ENCODE measurements around the gene ZNG1A.
"Not testable (repeated sequence)": the region's sequence is repeated elsewhere in the genome, so short reads cannot be mapped to it uniquely, and the experiment has no call there.

The ZNG1A gene

DNA sequence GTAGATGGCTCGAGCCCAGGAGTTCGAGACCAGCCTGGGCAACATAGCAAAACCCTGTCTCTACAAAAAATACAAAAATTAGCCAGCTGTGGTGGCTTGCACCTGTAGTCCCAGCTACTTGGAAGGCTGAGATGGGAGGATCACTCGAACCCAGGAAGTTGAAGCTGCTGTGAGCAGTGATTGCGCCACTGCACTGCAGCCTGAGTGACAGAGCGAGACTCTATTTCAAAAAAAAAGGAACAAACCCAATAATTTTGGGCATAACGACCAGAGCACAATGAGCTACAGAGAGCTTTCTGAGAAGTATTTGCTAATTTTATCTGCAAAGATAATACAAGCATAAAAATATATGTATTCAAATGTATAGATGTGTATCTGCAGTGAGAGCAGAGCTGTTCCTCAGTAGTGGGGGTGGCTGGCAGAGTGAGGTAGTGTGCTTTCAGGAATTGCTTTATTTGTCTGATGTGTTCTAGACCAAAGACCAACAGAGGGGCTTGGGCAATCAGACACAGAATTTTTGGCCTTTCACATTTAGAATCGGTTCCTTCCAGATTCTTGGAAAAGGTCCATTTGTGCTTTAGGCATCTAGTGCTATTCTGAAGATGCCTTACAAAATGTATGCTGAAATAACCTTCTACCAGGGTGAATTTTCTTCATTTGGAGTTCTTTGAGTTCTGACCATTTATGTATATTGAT is 41.0 kb upstream of the ZNG1A start:
- ChIA-PET POLR2A (no interaction called here), CTCF (no interaction called here)
- TF ChIP-seq CTCF (IDR thresholded peaks at IDR 0.05; ENCODE audit: insufficient read depth, low read length, missing control alignments), result no peak
- no peak for DNase-seq (ENCODE audit: low read depth, low spot score)
- H3K4me3 ChIP-seq (ENCODE audit: low read depth, low read length), result no peak overlapping the region

GRCh38 chr9:219036-219435 is 40.2 kb upstream of the ZNG1A start:
- DNase-seq (ENCODE audit: low read depth, low spot score); POLR2A ChIA-PET; H3K4me3 ChIP-seq (ENCODE audit: low read depth, low read length); CTCF ChIA-PET: not testable (repeated sequence)

DNA sequence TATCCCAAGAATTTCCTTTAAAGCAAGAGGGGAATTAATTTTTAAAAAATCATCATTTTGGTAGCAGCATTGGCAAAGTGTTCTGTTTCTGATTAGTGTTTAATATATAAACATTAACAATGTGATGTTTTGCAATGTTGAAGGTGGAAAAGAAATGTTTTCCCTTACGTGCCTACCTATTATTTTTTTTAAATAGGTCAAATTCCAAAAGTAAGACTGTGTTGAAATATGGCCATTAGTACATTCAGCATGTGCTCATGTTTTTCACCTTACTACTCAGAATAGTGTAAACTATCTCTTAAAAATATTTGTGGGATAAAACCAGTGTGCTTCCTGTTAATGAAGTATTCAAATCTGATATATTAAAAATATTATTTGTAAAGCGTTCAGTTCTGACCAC is 39.1 kb upstream of the ZNG1A start:
- ChIA-PET POLR2A (no interaction called here), CTCF (no interaction called here)
- DNase-seq (ENCODE audit: low read depth, low spot score), result no peak
- no peak overlapping the region for H3K4me3 ChIP-seq (ENCODE audit: low read depth, low read length)
- no peak for TF ChIP-seq CTCF (IDR thresholded peaks at IDR 0.05; ENCODE audit: insufficient read depth, low read length, missing control alignments)

DNA sequence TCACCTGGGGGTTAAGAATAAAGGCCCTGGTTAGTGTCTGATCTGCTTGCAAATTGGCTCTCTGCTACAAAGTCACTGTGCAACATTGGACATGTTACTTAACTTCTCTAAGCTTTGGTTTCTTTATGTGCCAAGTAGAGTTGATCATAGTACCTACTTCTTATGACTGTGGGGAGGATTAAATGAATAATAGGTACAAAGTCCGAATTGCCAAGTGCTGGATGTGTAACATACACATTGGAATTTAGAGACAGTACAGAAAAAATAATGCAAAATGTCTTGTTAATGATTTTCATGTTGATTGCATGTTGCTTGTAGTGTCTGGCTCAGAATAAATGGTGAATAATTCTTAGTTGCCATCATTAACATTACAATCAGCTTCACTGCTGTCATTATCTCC is 38.0 kb upstream of the ZNG1A start:
- no peak for TF ChIP-seq CTCF (IDR thresholded peaks at IDR 0.05; ENCODE audit: insufficient read depth, low read length, missing control alignments)
- POLR2A ChIA-PET, result no interaction called here

GRCh38 chr9:215631-216155 is 36.8 kb upstream of the ZNG1A start:
- ChIA-PET CTCF (no interaction called here), POLR2A (no interaction called here)
- H3K4me3 ChIP-seq (ENCODE audit: low read depth, low read length), result no peak overlapping the region
- no peak for DNase-seq (ENCODE audit: low read depth, low spot score)
- TF ChIP-seq CTCF (IDR thresholded peaks at IDR 0.05; ENCODE audit: insufficient read depth, low read length, missing control alignments), result no peak

More for the DNA sequence above, 38.0 kb upstream of the ZNG1A start:
- no peak for DNase-seq (ENCODE audit: low read depth, low spot score)
- CTCF ChIA-PET, result no interaction called here
- H3K4me3 ChIP-seq (ENCODE audit: low read depth, low read length), result no peak overlapping the region

DNA sequence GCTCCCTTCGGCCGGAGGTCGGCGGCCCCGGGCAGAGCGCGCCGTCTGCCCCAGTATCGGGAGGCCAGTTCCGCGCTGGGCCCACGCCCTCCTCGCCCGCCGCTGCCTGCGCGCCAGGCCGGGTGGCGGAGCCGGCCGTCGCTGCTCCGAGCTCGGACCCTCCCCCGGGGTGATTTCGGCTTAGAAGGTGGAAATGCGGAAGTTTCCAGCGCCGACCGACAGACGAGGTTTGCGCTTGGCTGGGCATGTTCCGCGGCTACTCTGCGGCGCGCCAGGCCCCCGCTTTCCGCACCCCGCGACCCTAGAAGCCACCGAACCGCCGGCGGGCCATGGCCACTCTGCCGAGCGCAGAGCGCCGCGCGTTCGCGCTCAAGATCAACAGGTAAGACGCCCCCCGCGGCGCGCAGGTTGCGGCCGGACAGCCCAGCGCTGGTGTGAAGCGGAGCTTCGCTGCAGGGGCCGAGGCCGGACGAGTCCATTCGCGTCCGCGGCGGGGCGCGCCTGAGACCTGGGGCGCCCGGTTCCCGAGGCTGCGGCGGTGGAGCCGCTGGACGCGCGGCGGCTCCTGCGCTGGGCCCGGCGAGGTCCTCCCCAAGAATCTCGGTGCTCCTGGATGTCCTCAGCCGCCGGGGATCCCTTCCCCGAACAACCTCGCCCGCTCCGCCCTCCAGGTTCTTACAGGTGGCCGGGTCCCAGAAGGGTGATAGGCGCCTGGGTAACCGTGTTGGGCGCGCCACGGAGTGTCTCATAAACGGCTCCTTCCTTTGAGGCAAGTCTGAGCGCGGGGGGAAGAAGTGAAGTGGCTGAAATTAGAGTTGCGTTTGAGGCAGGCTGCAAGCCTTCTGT is 36.0 kb upstream of the ZNG1A start, which contains the start of gene DOCK8:
DOCK8 (plus strand) TSS at position 218 of the 846 bp plus-strand sequence; CDS start at position 330, 112 bp downstream.
- ChIA-PET CTCF (no interaction called here), POLR2A (no interaction called here)
- H3K4me3 ChIP-seq (ENCODE audit: low read depth, low read length), result peak within 1 kb of the TSS; percentile 34
- TF ChIP-seq CTCF (IDR thresholded peaks at IDR 0.05; ENCODE audit: insufficient read depth, low read length, missing control alignments), result peak; percentile 7
- DNase-seq (ENCODE audit: low read depth, low spot score), result no peak
